GM19397 (cell line): Measurements from ENCODE around the gene PAFAH2.
"Not testable (repeated sequence)": the region's sequence is repeated elsewhere in the genome, so short reads cannot be mapped to it uniquely, and the experiment has no call there.

ENCODE experiments used
- ATAC-seq: cut with Tn5 transposase; IDR thresholded peaks from one replicate; pipeline ENCODE4 v1.9.1; 2021; ENCODE audit warnings: mild to moderate bottlenecking, moderate library complexity; ENCODE audit not compliant: unreplicated experiment

The PAFAH2 gene

DNA sequence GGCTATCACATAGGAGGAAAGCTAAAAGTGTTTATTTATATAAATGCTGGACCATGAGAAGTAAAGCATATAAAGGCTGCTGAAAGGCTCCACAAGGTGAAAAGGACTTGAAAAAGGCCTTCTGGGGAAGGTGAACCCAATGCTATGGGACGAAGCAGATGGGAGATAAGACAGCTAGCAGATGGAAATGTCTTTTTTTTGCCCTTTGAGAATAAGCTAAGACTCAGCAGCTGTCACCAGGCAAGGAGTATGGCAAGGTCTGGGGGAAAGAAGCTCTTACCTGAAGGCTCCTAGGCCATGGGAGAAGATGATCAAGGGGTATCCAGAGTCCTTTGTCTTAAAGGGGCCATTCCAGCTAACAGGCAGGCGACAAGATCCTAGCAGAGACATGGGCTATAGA, 9.9 kb downstream of the PAFAH2 start:
- no peak for ATAC-seq

DNA sequence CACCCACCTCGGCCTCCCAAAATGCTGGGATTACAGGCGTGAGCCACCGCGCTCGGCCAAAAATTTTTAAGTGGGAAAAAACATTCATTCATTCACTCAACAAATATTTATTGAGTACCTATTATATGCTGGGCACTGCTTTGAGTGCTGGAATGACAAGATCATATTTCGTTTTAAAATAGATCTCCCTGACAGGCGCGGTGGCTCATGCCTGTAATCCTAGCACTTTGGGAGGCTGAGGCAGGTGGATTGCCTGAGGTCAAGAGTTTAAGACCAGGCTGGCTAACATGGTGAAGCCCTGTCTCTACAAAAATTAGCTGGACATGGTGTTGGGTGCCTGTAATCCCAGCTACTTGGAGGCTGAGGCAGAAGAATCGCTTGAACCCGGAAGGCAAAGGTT, 11.1 kb downstream of the PAFAH2 start:
- ATAC-seq = not testable (repeated sequence)

DNA sequence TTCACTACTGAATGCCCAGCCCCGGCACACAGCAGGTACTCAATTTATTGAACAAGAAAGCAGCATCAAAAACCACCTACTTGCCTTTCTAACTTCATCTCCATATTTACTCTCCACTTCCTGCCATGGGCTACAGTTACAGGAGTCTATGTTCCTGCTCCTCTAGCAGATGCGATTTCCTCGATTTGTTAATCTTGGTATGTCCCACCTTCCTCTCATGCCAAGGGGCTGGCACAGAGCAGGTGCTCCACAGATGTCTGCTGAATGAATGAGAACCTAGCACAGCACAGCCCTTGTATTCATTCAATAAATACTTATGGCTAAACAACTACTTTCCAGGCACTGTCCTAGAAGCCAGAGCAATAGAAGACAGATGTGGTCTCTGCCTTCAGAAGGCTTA, 12.2 kb downstream of the PAFAH2 start:
- no peak for ATAC-seq

DNA sequence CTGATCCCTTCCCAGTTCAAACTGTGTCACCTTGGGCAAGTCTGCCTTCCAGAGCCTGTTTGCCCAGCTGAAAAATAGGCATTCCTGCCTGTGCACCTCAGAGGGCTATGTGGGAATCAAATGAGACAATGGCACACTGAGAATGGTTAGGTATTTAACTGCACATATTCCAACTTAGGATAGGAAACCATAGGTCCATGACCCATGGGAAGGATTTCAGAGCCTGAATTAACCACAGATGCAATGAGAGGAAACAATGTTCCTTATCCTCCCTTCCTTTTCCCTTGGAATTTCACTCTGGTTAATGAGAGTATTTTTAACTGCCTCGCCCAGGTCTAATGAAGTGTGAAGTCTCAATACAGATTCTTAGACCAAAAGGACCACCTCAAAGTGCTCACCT, 12.7 kb downstream of the PAFAH2 start:
- ATAC-seq = no peak

DNA sequence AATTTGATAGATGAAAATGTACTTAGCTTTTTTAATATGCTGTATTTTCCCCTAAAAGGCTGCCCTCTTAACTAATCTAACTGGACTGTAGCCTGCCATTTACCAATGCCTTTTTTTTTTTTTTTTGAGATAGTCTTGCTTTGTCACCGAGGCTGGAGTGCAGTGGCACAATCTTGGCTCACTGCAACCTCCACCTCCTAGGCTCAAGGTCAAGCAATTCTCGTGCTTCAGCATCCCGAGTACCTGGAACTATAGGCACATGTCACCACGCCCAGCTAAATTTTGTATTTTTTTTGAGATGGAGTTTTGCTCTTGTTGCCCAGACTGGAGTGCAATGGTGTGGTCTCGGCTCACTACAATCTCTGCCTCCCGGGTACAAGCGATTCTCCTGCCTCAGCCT, 18.7 kb downstream of the PAFAH2 start:
- ATAC-seq = no peak

DNA sequence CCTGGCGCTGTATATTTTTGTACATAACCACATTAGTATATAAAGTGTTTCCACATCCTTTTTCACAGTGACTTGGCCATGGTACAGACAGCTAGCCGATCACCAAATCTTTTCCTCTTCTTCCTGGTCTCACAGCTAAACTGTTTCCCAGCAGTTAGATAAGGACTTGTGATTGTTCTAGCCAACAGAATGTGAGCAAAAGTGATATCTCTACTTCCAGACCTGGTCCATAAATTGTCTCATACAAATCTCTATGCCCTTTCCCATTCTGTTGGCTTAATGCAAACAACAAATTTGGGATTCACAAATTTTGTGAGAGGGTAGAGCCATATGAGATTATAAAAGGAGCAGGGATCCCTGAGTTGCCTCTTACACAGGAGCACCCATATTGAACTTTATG, 19.5 kb downstream of the PAFAH2 start:
- ATAC-seq = no peak

DNA sequence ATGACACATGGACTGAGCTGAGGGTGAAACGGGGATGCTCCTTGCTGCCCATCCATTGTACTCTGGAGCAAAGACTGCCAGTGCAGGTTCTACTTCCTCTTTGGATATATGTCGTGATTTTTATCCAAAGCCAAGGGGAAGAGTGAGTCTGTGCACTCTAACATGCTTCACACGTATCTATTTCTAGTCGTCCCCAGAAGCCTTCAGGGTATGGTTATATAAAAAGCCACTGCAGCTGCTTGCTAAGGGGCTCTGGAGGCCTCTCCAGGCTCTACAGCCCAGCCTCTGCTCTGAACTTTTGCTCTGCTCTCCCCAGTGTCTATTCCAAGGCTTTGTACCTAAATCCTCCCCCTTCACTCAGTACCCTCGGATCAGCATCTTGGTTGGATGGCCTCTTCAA, 20.1 kb downstream of the PAFAH2 start:
- ATAC-seq = no peak

DNA sequence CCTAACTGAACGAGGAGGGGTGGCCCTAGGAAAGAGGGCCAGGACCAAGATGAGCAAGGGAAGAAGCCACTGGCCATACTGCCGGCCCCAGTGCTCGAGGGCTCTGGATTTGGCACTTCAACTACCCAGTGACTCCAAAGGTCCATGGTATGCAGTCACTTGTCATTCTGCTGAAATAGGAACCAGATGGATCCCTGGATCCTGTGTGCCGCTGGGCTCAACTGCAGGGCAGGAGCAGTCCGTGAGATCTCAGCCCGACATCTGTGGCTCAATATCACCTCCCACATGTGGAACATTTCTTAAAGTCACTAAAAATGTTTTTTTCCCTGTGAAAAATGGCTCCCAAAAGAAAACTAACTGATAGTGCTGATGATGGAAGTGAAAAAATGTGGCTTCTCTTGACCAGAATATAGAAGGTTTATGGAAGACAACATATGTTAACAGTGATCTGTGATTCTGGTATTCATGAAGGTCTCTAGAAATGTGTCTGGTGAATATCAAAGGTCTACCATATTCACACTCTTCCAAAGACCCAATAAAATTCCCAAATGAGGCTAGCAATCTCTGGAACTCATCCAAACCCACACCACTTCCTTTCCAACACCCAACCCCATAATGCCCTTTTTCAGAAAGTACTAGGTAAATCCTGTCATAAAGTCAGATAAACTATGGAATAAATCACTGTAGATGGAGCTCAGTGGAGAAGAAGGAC, 24.1 kb downstream of the PAFAH2 start:
- ATAC-seq = no peak

DNA sequence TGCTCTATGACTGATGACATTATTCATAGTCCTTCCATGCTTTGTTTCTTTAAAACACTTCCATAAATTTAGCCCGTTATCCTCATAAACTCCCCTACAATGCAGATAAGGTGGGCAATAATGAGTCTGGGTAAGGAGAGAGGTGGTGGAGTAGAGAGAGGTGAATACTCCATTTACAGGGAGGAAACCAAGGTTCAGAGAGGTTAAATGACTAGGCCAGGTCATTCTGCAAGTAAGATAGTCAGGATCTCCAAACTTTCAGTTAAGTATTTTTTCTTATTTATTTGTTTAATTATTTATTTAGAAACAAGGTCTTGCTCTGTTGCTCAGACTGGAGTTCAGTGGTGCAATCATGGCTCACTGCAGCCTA, 26.1 kb downstream of the PAFAH2 start:
- no peak for ATAC-seq

DNA sequence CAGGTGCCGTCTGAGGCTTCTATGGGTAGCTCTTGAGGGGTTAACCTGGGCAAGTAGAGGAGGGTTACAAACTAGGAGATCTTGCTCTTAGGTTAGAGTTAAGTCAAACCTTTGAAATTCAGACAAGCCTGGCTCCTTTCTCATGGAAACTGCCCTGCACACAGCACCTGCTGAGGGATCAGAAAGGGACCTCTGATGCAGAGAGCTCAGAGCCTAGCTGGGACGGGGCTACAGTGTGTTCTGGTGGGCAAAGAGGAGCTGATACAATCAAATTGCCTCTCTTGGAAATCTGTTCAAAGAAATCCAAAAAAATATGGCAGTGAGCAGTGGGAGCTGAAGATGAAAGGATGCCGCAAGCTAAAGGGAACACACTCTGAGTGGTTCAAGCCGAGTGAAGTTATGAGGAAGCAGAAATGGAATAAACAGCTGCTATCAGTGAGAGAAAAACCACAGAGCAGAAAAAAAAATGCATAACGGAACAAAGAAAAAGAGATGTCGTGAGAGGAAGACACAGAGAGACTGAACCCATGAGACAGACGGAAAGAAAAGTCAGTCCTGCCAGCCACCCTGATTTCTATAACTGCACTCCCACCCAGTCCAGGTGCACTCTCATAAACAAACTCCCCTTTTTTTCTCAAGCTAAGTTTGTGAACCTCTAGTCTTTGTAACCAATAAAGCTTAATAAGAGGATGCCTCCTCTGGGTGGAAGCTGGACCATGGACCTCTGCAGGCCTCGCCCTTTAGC, 26.6 kb downstream of the PAFAH2 start:
- no peak for ATAC-seq

DNA sequence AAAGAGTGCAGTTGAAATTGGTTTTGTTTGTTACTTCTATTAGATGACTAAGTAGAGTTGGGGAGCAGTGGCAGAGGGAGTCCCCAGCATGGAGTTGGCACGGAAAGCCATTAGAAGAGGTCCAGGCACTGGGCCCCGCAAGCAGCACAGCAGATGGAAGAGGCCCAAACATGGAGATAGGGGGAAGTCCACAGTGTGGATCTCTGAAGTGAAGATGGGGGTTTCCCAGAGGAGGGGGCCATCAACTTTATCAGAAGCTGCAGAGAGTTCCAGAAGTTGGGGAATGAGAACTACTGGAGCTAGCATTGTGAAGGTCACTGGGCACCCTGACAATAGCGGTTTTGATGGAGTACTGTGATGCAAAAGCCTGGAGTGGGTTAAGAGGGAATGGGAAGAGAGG, 30.6 kb downstream of the PAFAH2 start:
- no peak for ATAC-seq

DNA sequence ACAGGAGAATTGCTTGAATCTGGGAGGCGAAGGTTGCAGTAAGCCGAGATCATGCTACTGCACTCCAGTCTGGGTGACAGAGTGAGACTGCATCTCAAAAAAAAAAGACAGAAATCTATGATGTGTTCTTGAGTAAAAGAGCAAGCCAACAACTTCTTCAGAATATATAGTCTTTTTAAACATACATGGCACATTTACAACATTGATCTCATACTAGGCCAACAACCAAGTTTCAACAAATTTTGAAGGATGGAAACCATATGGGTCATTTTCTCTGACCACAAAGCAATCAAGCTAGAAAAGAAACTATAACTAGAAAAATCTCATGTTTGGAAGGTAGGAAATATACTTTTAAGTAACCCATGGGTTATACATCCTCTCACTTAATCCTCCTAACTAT, 38.3 kb downstream of the PAFAH2 start:
- no peak for ATAC-seq

DNA sequence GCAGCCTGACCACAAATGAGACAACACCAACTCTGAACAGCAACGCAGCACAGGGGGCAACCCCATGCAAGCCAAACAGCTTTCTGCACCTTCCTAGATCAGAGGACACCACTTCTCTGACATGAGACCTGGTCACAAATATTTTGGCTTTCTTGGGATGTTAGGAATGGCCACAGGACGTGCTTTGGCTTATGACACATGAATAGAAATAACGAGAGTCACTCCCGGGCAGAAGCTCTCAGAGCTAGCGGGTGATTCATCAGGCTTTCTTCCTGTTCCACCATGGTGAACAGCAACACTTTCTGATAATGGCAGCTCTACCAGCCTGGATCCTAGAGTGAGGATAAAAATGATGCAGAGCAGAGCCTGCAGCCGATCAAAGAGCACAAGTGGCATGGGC, 39.4 kb downstream of the PAFAH2 start:
- no peak for ATAC-seq

DNA sequence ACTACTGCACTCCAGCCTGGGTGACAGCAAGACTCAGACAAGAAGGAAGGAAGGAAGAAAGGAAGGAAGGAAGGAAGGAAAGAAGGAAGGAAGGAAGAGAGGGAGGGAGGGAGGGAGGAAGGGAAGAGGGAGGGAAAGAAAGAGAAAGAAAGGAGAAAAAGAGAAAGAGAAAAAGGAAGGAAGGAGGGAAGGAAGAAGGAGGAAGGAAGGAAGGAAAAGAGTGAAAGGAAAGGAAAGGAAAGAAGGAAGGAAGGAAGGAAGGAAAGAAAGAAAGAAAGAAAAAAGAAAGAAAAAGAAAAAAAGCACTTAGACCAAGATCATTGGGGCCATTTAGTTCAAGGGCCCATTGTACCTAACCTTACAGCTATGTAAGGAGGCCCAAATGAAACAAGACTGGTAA, 42.3 kb downstream of the PAFAH2 start:
- ATAC-seq = no peak

DNA sequence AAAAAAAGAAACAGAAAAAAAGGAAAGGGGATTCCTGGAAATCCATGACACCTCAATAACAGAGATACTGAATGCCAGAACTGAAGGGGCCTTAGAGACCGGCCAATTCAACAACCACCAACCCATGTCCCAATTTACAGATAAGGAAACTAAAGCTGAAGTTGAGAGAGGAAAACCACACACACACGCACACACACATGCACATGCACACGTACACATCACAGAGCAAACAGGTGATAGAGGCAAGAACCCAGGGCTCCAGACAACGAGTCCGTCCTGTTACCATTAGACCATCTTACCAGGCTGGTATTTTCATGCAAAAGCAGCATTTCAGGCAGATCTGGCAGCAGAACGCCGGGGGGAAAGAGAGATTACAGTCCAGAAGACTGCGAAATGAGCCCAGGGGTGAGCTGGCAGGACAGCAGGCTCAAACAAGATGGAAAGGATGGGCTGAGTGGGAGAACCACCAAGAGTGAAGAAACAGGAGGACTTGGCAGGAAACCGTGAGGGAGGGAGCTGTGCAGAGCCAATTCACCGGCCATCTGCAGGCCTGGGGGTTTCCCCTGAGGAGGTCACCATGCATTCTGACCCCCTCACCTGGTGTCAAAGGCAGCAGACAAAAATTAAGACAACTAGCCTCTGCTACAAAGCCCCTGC, 43.5 kb downstream of the PAFAH2 start:
- no peak for ATAC-seq

DNA sequence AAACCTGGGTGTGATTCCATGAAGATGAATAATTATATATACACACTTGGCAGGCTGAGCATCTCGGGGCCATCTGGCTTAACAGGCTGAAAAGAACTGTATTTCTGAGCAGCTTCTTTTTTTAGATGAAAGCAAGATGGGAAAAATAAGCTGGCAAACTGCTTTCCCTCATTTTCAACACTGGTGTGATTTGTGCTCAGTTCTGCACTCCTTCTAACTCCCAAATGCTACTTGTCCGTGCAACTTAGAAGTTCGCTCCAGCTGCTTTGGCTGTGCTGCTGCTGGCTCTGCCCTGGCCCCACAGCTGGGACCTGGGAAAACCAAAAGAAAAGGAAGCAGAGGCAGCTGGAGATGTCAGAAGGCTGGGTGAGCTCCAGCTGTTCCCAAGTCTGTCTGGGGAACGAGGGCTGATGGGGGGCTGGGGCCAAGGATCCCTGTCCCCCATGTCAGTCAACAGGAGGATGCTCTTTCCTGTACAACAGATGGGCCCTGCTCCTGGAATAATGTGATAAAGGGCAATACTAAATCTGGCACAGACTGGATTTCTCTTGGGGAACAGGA, 44.9 kb downstream of the PAFAH2 start:
- no peak for ATAC-seq

DNA sequence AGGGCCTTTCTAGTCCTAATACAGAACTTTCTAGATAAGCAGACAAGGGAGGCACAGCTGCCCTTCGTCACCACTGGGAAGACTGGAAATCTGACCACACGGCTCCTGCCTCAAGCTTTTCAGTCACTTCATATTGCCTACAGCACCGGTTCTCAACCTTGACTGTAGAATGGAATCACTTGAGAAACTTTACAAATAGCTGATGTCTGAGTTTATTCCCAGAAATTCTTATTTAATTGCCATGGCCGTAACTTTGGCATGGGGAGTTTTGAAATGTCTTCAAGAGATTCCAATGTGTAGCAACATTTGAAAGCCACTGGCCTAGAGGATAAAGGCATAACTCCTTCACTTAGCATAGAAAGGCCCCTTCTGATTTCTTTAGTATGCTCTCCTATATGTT, 49.2 kb downstream of the PAFAH2 start:
- ATAC-seq = no peak

DNA sequence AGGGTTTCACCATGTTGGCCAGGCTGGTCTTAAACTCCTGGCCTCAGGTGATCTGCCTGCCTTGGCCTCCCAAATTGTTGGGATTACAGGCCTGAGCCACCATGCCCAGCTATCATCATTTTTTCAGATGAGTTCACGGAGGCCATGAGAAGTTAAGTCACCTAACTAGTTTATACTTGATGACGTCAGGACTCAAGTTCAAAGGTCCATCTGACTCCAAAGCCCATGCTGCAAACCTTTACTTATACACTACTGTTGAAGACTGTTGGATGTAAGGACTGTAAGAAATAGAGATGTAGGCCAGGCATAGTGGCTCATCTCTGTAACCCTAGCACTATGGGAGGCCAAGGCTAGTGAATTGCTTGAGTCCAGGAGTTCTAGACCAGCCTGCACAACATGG, 50.8 kb downstream of the PAFAH2 start:
- ATAC-seq = no peak

DNA sequence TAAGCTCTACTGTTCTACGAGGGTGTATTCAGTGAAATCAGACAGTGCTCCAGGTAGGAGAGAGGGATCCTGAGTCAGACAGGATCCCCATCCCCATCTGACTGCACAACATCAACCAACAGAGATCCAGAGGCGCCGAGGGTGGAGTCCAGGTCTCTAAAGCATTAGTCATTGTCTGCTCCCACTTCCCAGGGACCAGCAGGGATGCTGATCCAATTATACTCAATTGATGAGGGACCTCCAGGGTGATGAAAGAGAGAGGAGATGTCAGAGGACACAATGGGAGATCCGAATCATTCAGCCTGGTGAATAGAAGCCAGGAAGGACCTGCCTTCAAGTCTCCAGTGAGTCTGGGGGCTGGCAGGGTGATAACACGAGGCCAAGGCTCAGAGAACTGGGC, 52.1 kb downstream of the PAFAH2 start:
- ATAC-seq = no peak

DNA sequence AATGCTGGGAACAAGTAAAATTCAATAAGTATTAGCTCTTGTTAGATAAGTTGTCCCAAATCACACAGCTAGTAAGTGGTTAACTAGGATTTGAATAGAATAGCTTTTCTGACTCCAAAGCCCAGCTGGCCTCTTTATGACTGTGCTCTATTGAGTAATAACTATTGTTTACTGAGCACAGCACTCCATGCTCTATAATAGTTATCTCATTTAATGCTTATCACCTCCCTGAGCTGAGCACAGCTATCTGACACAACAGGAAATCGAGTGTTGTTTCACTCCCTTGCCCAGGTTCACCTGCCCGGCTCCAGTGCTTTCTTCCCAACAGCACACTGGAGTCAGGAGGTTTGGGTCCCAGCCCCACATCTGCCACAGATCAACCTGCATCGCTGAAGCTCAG, 52.9 kb downstream of the PAFAH2 start:
- no peak for ATAC-seq

DNA sequence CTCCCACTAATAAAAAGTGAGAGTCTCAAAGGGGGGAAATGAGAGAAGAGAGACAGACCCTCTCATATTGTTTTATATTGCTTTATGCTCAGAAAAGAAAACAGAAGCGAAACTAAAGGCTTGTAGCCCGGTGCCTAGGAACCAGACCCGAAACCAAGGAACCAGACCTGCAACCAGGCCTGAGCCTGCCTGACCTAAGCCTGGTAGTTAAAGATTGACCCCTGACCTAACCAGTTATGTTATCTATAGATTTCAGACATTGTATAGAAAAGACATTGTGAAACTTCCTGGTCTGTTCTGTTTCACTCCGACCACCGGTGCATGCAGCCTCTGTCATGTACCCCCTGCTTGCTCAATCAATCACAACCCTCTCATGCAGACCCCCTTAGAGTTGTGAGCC, 54.4 kb downstream of the PAFAH2 start:
- ATAC-seq = not testable (repeated sequence)

DNA sequence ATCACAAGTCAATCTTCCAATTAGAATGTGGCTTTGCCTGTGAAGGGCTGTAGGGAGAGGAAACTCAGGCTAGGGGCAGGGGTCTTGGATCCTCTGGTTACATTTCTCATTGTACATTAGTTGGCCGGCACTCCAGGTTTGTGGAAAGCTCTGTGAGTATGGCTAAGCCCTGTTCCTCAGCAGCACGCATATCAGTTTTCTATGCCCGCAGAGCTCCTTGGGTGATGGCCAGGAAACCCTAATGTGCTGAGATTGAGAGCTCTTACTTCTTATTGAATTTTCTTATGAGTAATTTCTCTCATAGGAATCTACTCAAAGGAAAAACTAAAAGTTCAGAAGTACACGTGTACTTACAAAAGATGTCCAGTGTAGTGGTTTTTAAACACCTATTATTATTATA, 60.9 kb downstream of the PAFAH2 start:
- no peak for ATAC-seq
